Measurements from ENCODE around the gene DRC7. TPM values are rescaled to one million over a fixed set of nuclear protein-coding genes. Genes with fewer than 3 reads are reported as not detected.

Gene DRC7
- polyA plus RNA-seq, 1 donor (not counting 4 experiments of a cell fraction or from before 2014, with no cell fraction given) = not detected

- Histone ChIP-seq H3K27me3 (ENCODE audit: control insufficient read depth, extremely low read depth, insufficient read depth, low read length) (no peaks in the 10 kb centered on the region), H3K27ac (ENCODE audit: control insufficient read depth, insufficient read depth, low read length) (no peak overlapping the region), H3K9me3 (ENCODE audit: control insufficient read depth, low read depth, low read length) (no peaks in the 10 kb centered on the region), H3K36me3 (ENCODE audit: control insufficient read depth in 2 of 2, extremely low read depth in 1 of 2, insufficient read depth in 2 of 2, low read length in 2 of 2) (peaks cover 34 to 36% of the 10 kb centered on the region in 2 experiments), H3K4me1 (ENCODE audit: control insufficient read depth, extremely low read depth, insufficient read depth, low read length) (peaks cover 47% of the 10 kb centered on the region), H3K4me3 (ENCODE audit: control insufficient read depth in 2 of 3, extremely low read depth in 1 of 3, insufficient read depth in 2 of 3, low read depth in 1 of 3, low read length in 3 of 3) (no peak overlapping the region), H3K4me2 (ENCODE audit: control insufficient read depth, extremely low read depth, insufficient read depth, low read depth, low read length) (peak overlapping the region; percentile 19), H4K20me1 (ENCODE audit: control insufficient read depth, extremely low read depth, insufficient read depth, low read length) (peaks cover 3% of the 10 kb centered on the region), H2AFZ (ENCODE audit: control insufficient read depth, low read length) (no peak overlapping the region), H3K79me2 (ENCODE audit: control insufficient read depth, insufficient read depth, low read length) (peaks cover 8% of the 10 kb centered on the region), H3K9me1 (ENCODE audit: control insufficient read depth, extremely low read depth, insufficient read depth, low read length) (peaks cover 2% of the 10 kb centered on the region), H3K9ac (ENCODE audit: control insufficient read depth, extremely low read depth, insufficient read depth, low read length) (no peak overlapping the region)
- dilution Hi-C loops (cut with MboI; ENCODE audit: extremely low pct_ligation_motif_present, low sequenced_read_pairs) = no loop called here
- DNase-seq (ENCODE audit: low read depth, low spot score) (no peak), FAIRE-seq (peak; percentile 60)
- TF ChIP-seq, protein P1, sequence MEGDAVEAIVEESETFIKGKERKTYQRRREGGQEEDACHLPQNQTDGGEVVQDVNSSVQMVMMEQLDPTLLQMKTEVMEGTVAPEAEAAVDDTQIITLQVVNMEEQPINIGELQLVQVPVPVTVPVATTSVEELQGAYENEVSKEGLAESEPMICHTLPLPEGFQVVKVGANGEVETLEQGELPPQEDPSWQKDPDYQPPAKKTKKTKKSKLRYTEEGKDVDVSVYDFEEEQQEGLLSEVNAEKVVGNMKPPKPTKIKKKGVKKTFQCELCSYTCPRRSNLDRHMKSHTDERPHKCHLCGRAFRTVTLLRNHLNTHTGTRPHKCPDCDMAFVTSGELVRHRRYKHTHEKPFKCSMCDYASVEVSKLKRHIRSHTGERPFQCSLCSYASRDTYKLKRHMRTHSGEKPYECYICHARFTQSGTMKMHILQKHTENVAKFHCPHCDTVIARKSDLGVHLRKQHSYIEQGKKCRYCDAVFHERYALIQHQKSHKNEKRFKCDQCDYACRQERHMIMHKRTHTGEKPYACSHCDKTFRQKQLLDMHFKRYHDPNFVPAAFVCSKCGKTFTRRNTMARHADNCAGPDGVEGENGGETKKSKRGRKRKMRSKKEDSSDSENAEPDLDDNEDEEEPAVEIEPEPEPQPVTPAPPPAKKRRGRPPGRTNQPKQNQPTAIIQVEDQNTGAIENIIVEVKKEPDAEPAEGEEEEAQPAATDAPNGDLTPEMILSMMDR (optimal IDR thresholded peaks at IDR 0.05 in 1 of 3, IDR thresholded peaks at IDR 0.05 in 1 of 3, conservative IDR thresholded peaks at IDR 0.05 in 1 of 3; ENCODE audit: extremely low read depth in 1 of 3, insufficient read depth in 2 of 3, low read length in 3 of 3) = no peak
- no peak for TF ChIP-seq EZH2 (IDR thresholded peaks at IDR 0.05; ENCODE audit: low read length)
These were observed 47.3 kb upstream of the DRC7 start for GRCh38 chr16:57647136-57647875.

GRCh38 chr16:57648125-57648524 is 46.5 kb upstream of the DRC7 start:
- H3K79me2 ChIP-seq (ENCODE audit: control insufficient read depth, insufficient read depth, low read length) = peaks cover 8% of the 10 kb centered on the region
- peaks cover 41% of the 10 kb centered on the region for H3K4me1 ChIP-seq (ENCODE audit: control insufficient read depth, extremely low read depth, insufficient read depth, low read length)
- DNase-seq (ENCODE audit: low read depth, low spot score) (no peak), FAIRE-seq (no peak)
- TF ChIP-seq, protein P1 (optimal IDR thresholded peaks at IDR 0.05 in 1 of 3, IDR thresholded peaks at IDR 0.05 in 1 of 3, conservative IDR thresholded peaks at IDR 0.05 in 1 of 3; ENCODE audit: extremely low read depth in 1 of 3, insufficient read depth in 2 of 3, low read length in 3 of 3) = no peak
- no peak for TF ChIP-seq EZH2 (IDR thresholded peaks at IDR 0.05; ENCODE audit: low read length)
- dilution Hi-C loops (cut with MboI; ENCODE audit: extremely low pct_ligation_motif_present, low sequenced_read_pairs) = no loop called here
- peaks cover 3% of the 10 kb centered on the region for H4K20me1 ChIP-seq (ENCODE audit: control insufficient read depth, extremely low read depth, insufficient read depth, low read length)
- H3K9me3 ChIP-seq (ENCODE audit: control insufficient read depth, low read depth, low read length) = no peaks in the 10 kb centered on the region
- H3K4me3 ChIP-seq (ENCODE audit: control insufficient read depth in 2 of 3, extremely low read depth in 1 of 3, insufficient read depth in 2 of 3, low read depth in 1 of 3, low read length in 3 of 3) = no peak overlapping the region
- H3K36me3 ChIP-seq (ENCODE audit: control insufficient read depth in 2 of 2, extremely low read depth in 1 of 2, insufficient read depth in 2 of 2, low read length in 2 of 2) = peaks cover 33 to 38% of the 10 kb centered on the region in 2 experiments
- H3K27me3 ChIP-seq (ENCODE audit: control insufficient read depth, extremely low read depth, insufficient read depth, low read length) = no peaks in the 10 kb centered on the region
- H3K4me2 ChIP-seq (ENCODE audit: control insufficient read depth, extremely low read depth, insufficient read depth, low read depth, low read length) = no peak overlapping the region
- no peak overlapping the region for H3K9ac ChIP-seq (ENCODE audit: control insufficient read depth, extremely low read depth, insufficient read depth, low read length)
- H2AFZ ChIP-seq (ENCODE audit: control insufficient read depth, low read length) = no peak overlapping the region
- no peak overlapping the region for H3K27ac ChIP-seq (ENCODE audit: control insufficient read depth, insufficient read depth, low read length)
- peaks cover under 1% of the 10 kb centered on the region for H3K9me1 ChIP-seq (ENCODE audit: control insufficient read depth, extremely low read depth, insufficient read depth, low read length)

Data from keratinocyte (primary cell).